NCI-H748 treated with DMSO at 0.1 percent for 48 hours (cell line): ENCODE results near the gene NUP35.

Experiments
- DNase-seq: peaks from one replicate; lab custom pipeline; 2025; lab: John Stamatoyannopoulos, UW

The NUP35 gene

GRCh38 chr2:183124222-183124956 is at the start of gene NUP35:
Gene NUP35 (plus strand): TSS chr2:183124443. CDS start chr2:183124458, 15 bp downstream.
- peak; percentile 97 for DNase-seq

GRCh38 chr2:183078163-183078463 is 46.1 kb upstream of the NUP35 start:
- no peak for DNase-seq

- peak; percentile 99 for DNase-seq
Observed at GRCh38 chr2:183078464-183079138, 45.6 kb upstream of the NUP35 start, which contains the start of gene DUSP19. Gene DUSP19 (plus strand): TSS chr2:183078747. CDS start chr2:183078934, 187 bp downstream.

GRCh38 chr2:183079139-183079775 is 45.0 kb upstream of the NUP35 start:
- no peak for DNase-seq

- no peak for DNase-seq
Observed at GRCh38 chr2:183081911-183082310, 42.3 kb upstream of the NUP35 start.

- no peak for DNase-seq
Observed at GRCh38 chr2:183088061-183088460, 36.2 kb upstream of the NUP35 start.

GRCh38 chr2:183089192-183089851 is 34.9 kb upstream of the NUP35 start:
- no peak for DNase-seq

GRCh38 chr2:183091318-183091953 is 32.8 kb upstream of the NUP35 start:
- no peak for DNase-seq

GRCh38 chr2:183091954-183092345 is 32.3 kb upstream of the NUP35 start:
- no peak for DNase-seq

GRCh38 chr2:183093857-183094657 is 30.2 kb upstream of the NUP35 start:
- DNase-seq: no peak

- no peak for DNase-seq
Observed at GRCh38 chr2:183105402-183106134, 18.7 kb upstream of the NUP35 start.

- DNase-seq: no peak
Observed at GRCh38 chr2:183112577-183112976, 11.7 kb upstream of the NUP35 start.

- DNase-seq: no peak
Observed at GRCh38 chr2:183113630-183114029, 10.6 kb upstream of the NUP35 start.

GRCh38 chr2:183117226-183117625 is 7.0 kb upstream of the NUP35 start:
- DNase-seq: no peak

- DNase-seq: peak; percentile 85
Observed at GRCh38 chr2:183123117-183123958, 905 bp upstream of the NUP35 start.

GRCh38 chr2:183123959-183124221 is 353 bp upstream of the NUP35 start:
- no peak for DNase-seq

- DNase-seq: no peak
Observed at GRCh38 chr2:183124957-183125255, 663 bp downstream of the NUP35 start.

GRCh38 chr2:183125659-183126341 is 1.6 kb downstream of the NUP35 start:
- no peak for DNase-seq

GRCh38 chr2:183126635-183127034 is 2.4 kb downstream of the NUP35 start:
- DNase-seq: no peak

- DNase-seq: no peak
Observed at GRCh38 chr2:183134016-183134415, 9.8 kb downstream of the NUP35 start.
